ENCODE data around the gene GLRX5. TPM values are rescaled to one million over a fixed set of nuclear protein-coding genes. Genes with fewer than 3 reads are reported as not detected.
A peak's percentile ranks its signal among the peaks of the same experiment; 100 is the strongest.

GLRX5 gene
- total RNA-seq, 1 donor from 2014 or later, result 84.7 TPM

DNA sequence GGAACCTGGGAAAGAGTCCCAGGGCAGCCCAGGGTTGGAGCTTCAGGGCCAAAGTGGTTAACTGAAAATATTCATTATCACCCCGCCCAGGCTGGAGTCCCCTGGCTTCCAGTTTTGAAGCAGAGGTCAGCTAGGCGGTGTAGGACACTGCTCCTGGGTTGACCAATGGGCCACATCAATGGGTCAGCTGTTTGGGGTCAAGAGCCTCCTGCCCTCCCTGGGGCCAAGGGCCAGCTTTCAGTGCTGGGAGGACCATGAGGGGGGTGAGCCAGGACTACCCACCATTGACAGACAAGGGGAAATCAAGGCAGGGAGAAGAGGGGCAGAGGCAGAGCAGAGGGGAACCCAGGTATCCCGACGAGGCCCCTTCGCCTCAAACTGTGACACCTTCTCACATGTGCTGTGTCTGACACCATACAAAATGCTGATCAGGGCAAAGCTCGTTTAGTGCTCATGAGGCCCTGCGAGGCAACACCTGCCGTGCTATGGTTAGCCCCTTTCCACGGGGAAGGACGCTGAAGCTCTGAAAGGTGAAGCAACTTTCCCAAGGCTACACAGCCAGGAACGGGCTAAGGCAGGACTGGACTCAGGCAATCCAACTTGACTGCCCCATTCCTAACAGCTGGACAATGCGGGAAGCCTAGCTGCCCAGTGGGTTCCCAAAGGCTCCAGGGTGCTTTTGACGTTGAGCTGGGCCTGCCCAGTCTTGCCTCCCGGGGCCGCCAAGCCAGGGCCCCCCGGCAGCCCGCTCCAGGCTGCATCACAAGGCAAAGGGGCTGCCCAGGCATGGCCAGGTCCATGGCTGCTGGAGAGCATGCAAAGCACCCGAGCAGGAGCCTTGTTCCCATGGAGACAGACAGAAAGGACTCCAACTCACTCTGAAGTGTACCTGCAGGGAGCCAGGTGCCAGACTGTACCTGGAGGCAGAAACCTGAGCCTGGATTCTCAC lies 20.4 kb upstream of the GLRX5 start:
- ATAC-seq (no peak), DNase-seq (ENCODE audit: missing footprints) (no peak)
- intact Hi-C loops (cut with DNase I), result loop anchor here (5.0 kb wide), 1 partner anchor 42 kb away; no protein-coding TSS in a partner anchor

DNA sequence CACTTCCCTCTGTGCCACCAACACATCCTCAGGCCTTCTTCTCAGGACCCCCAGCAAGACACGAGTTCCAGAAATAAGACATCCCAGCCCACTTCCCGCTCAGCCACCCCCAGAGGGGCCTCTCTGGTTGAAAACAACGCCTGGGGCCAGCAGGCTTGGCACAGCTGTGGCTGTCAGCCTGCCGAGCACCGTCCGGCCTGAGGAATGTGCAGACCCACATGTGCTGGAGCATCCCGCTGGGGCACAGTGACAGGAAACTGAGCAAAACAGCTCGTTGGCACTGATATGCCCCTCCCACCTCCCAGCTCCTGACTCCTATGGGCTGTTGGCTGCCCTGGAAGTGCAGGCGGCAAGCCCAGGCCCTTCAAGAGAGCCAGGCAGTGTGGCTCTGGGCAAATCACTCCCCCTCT lies 19.8 kb upstream of the GLRX5 start:
- intact Hi-C loops (cut with DNase I), result loop anchor here (5.0 kb wide), 1 partner anchor 43 kb away; no protein-coding TSS in a partner anchor
- peak; percentile 86 for DNase-seq (ENCODE audit: missing footprints)

DNA sequence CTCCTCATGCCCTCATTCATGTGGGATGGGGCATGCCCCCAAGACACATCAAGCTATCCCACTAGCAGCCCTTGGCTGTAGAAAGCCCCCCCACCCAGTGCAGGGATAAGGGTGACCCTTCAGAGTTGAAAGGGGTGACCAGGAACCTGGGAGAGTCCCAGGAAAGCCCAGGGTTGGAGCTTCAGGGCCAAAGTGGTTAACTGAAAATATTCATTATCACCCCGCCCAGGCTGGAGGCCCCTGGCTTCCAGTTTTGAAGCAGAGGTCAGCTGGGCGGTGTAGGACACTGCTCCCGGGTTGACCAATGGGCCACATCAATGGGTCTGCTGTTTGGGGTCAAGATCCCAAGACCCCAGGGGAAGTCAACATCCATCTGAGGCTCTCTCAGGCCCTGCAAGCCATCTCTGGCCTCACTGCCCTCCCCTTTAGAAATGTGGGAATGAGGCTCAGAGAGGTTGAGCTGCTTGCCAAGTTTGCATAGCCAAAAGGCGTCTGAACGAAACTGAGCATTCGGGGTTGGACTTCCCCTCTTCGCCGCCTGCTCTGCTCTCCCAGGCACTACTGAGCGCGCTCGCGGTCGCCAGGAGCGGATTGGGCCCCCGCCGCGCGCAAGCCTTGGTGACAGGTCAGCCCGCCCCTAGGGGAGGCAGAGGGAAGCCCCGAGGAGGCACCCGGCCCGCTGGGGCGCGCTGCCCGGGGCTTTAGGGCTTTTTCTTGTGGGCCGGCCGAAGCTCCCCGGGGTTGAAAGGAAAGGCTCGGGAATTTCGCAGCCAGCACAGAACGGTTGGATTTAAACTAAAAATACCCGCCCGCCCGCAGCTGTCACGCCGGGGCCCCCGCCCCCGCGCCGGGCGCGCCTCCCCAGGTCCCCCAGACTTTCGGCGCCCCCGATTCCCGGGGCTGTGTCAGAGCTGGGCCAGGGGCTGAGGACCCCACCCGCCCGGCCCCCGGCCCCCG lies 19.0 kb upstream of the GLRX5 start:
- ATAC-seq (peak; percentile 56), DNase-seq (ENCODE audit: missing footprints) (peak; percentile 90)
- intact Hi-C loops (cut with DNase I), result loop anchor here (5.0 kb wide), 1 partner anchor 44 kb away; no protein-coding TSS in a partner anchor

More for the DNA sequence above, 19.8 kb upstream of the GLRX5 start:
- peak; percentile 36 for ATAC-seq

DNA sequence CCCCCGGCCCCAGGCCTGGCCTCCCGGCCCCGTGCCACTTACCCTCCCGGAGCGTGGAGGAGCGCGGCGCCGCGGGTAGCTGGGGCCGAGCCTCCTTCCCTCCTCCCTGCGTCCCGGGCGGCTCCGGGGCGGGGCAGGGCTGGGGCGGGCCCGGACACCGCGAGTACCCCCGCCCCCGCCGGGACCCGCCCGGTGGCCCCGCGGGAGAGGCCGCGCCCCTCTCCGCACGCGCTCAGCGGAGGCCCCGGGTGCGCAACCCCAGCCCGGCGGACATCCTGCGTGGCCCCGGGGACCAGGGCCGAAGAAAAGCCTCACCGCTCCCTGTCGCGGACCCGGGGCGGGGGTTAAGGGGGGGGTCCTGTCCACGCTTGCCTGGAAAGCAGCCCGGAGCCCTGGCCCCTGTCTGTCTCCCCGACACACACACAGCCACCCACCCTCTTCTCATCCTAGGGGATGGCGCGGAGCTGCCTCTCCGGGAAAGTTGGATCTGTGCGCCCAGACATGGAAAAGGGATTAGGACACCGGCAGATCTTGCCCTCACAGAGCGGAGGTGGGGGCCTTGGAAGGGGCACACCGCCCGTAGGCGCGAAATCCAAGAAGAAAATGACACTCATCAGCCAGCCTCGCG lies 18.2 kb upstream of the GLRX5 start, which contains the start of gene SYNE3:
Gene SYNE3 (minus strand): TSS at position 97 of the 628 bp plus-strand sequence. CDS start 40,829 bp downstream, outside the sequence.
- ATAC-seq (peak; percentile 80), DNase-seq (ENCODE audit: missing footprints) (peak; percentile 91)
- intact Hi-C loops (cut with DNase I), result loop anchor here (5.0 kb wide), 1 partner anchor 44 kb away; no protein-coding TSS in a partner anchor

DNA sequence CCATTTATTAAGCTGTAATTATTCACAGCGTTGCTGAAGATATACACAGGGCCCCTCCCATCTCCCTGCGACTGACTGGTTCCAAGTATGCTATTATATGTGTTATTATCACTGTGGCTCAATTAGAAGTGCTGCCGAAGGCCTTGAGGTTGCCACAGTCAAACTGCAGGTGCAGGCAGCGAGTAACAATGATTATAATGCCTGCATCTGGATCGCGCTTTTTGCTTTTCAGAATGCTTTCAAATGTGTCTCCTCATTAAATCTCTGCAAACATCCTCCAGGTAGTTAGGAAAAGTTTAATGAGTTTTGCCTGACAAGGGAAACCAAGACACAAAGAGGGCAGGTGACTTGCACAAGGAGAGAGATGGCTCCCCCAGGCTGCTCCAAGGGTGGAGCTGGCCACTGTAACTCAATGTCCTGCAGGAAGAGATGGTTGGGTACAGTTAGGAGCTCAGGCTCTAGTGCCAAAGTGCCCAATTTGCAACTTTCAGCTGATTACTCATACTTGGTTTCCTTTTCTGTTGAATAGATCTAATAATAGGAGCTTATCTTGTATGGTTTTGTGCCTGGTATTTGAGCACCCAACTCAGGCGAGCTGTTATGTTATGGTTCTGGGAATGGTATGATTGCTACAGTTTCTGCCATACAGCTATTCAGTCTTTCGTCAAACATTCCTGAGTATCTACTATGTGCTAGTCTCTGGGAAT lies 16.7 kb upstream of the GLRX5 start:
- intact Hi-C loops (cut with DNase I), result loop anchor here (5.0 kb wide), 1 partner anchor 46 kb away; no protein-coding TSS in a partner anchor
- DNase-seq (ENCODE audit: missing footprints) (no peak), ATAC-seq (peak; percentile 4)

DNA sequence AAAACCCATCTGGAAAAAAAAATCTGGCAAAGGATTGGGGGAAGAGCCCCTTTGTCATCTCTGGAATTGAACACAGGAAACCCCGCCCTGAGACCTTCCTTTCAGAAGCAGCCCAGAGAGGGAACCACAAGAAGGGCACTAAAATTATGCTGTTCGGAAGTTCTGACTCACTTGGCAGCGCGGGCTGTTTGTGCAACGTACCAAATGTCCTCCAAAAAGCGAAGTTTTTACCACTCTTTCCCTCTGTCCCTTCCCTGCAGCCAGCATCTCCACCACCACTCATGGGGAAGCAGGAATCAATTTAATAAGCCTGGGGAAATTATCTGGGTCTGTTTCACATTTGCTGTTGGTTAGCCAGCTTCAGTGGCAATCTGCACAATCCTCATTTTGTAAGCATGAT lies 15.2 kb upstream of the GLRX5 start:
- ATAC-seq, result peak; percentile 9
- DNase-seq (ENCODE audit: missing footprints), result peak; percentile 82
- intact Hi-C loops (cut with DNase I), result loop anchor here (5.0 kb wide), 2 partner anchors 47 to 357 kb away; no protein-coding TSS in a partner anchor

DNA sequence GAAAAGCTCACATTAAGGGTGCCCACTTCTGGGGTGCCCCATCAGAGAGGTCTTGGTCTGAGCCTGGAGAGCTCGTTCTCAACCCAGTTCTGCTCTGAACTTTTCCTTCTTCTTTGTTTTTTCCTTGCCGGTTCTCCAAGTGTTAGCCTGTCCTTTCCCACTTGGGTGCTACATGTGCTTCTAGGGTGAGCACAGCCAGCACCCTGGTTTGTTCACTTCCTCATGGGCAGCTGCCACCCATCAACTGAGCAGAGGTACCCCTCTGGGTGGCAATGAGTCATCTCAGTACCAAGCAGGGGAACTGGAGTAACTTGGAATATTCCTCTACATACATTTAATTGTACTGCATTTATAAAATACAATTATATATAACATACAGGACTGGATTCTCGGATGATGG lies 14.5 kb upstream of the GLRX5 start:
- DNase-seq (ENCODE audit: missing footprints) (no peak), ATAC-seq (no peak)
- intact Hi-C loops (cut with DNase I), result loop anchor here (5.0 kb wide), 1 partner anchor 358 kb away; no protein-coding TSS in a partner anchor

DNA sequence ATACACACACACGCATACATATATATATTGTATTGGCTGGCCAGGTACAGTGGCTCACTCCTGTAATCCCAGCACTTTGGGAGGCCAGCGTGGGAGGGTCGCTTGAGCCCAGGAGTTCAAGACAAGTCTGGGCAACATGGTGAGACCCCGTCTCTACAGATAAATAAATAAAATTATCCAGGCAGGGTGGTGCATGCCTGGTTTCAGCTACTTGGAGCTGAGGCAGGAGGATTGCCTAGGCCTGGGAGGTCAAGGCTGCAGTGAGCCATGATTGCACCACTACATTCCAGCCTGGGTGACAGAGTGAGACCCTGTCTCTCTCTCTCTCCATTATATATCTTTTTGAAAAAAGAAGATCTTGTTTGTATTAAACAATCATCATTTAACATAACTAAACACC lies 13.8 kb upstream of the GLRX5 start:
- DNase-seq (ENCODE audit: missing footprints), result no peak
- intact Hi-C loops (cut with DNase I), result loop anchor here (5.0 kb wide), 1 partner anchor 359 kb away; no protein-coding TSS in a partner anchor

DNA sequence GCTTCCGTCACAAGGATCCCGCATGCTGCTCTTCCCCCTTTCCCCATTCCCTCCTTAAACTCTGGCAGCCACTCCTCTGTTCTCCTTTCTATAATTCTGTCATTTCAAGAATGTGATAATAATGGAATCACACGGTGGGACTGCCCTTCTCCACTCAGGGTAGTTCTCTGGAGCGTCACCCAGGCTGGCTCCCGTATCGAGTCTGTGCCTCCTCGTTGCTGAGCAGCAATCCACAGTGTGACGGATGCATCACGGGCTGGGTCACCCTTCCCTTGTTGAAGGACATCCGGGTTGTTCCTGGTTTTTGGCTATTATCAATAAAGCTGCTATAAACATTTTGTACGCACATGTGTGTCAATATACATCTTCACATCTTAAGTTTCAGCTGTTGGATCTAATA lies 12.7 kb upstream of the GLRX5 start:
- intact Hi-C loops (cut with DNase I), result loop anchor here (5.0 kb wide), 1 partner anchor 360 kb away; no protein-coding TSS in a partner anchor
- ATAC-seq (no peak), DNase-seq (ENCODE audit: missing footprints) (no peak)

More for the DNA sequence above, 13.8 kb upstream of the GLRX5 start:
- ATAC-seq, result no peak

DNA sequence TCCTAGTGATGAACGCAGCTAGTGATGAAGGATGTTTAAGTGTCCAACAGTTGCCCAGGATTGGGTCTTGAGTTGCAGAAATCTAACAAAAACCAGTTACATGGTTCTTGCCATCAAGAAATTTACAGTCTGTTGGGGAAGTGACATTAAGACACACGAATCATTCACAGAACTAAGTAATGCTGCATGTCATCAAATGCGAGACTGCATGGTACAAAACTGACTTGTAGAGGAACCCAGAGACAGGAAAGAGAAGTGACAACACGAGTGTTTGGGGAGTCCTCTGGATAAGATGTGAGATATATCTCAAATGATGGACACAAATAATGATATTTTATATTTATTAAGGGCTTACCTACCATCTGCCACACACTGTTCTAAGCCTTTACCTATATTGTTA lies 12.3 kb upstream of the GLRX5 start:
- ATAC-seq (no peak), DNase-seq (ENCODE audit: missing footprints) (no peak)
- intact Hi-C loops (cut with DNase I), result loop anchor here (5.0 kb wide), 1 partner anchor 360 kb away; no protein-coding TSS in a partner anchor

DNA sequence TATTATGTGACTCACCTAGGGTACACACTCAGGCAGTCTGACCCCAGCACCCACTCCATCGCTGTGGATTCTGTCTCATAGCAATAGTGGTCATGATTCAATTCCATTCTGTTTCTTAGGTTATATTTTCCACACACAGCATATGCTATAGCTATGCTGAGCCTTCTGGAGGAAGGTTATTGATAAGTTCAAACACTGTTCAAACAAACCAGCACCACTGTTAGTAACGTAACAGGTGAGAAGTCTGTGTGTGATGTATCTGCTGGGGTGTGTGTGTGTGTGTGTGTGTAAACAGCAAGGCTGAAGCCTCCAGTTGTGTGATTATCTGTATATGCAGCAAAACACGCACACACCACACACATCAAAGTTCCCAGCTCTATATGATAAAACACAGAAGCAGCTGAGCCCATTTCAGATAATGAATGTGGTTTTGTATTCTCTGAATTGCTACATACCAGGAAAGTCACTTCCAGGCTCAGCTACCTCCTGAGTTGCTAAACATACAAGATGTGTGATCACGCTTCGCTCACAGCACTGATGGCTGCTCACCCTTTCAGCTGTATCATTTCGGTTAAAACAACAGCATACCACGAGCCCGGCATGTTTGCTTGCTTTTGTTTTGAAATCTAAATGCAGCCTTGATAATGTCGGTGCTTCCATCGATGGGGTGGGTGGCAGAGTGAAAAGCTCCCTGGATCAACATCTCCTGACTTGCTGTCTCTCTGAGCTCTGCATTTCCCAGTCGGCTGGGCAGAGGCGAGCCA lies 11.6 kb upstream of the GLRX5 start:
- ATAC-seq (no peak), DNase-seq (ENCODE audit: missing footprints) (no peak)
- intact Hi-C loops (cut with DNase I), result loop anchor here (5.0 kb wide), 1 partner anchor 361 kb away; no protein-coding TSS in a partner anchor

DNA sequence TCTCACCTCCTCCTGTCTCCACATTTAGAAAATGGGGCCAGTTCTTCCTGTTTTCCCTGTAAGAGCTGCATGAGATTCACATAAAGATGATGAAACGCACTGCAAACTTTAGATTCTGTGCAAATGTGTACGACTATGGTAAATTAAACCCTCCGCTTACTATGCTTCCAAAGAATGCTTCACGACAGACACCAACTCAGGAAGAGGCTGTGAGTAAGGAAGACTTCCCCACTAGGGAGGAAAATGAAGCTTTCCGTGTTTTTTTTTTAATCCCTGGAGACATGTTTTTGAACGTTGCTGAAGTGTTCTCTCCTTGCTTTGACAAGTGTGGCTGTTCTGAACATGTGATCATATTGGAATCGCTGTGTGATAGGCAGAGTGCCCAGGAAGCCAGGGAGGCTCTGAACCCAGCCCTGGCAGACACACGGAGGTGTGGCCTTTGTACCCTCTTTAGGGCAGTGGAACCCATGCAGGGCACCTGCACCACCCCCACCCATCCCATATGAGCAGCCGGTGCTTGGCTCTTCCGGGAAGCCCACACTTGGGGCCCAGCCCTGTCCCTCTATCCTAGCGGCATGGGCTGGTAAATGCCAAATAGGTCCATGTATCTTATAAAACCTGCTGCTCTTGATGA lies 10.9 kb upstream of the GLRX5 start:
- intact Hi-C loops (cut with DNase I), result loop anchor here (5.0 kb wide), 1 partner anchor 362 kb away; no protein-coding TSS in a partner anchor
- ATAC-seq (peak; percentile 21), DNase-seq (ENCODE audit: missing footprints) (no peak)

DNA sequence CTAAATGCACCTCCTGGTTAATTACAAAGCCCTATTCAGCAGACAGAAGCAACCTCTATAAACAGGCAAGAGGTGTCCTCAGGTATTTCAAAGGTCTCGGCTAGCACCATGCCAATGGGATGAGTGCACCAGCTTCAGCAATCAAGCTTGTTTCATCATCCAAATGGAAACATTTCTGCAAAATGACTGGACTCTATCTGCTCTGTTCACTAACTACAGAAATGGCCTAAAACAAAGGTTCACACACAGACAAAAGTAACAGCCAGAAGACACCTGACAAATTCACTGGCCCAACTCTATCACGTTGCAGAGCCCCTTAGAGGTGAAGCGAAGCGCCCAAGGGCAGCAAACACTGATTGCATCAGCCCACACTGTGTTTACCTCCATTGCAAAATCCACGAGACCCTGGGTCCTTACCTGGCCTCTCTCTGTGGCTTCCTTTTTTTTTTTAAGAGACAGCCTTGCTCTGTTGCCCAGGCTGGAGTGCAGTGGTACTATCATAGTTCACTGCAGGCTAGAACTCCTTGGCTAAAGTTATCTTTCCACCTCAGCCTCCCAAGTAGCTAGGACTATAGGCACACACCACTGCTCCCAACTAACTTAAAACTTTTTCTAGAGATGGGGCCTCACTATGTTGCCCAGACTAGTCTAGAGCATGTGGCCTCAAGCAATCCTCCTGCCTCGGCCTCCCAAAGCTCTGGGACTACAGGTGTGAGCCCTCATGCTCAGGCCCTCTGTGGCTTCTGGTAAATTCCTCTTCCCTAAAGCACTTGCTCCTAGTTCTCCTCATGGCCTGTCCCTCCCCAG lies 9.9 kb upstream of the GLRX5 start:
- no peak for ATAC-seq
- no peak for DNase-seq (ENCODE audit: missing footprints)
- intact Hi-C loops (cut with DNase I), result loop anchor here (5.0 kb wide), 1 partner anchor 363 kb away; no protein-coding TSS in a partner anchor

DNA sequence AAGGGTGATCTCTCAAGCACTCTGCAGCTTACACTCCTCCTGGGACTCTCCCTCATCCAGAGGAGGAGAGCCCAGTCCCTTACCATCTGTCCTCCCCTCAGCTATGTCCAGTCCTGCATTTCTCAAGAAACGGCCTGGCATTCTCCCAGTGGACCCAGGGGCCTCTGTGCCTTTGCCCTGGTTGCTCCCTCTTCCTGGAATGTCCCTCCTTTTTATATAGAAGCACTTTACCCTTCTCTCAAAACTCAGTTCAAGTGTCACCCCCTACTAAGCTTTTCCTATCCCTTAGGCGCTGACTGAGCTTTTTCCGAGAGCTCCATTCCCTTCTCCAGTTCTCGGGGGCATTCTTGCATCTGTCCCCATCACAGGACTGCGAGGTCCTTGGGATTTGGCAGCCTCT lies 8.9 kb upstream of the GLRX5 start:
- ATAC-seq, result no peak
- intact Hi-C loops (cut with DNase I), result no loop called here
- no peak for DNase-seq (ENCODE audit: missing footprints)

All from Right ventricle myocardium inferior (tissue), 1 donor.